ENCODE data around the gene IDH3B. TPM values are rescaled to one million over a fixed set of nuclear protein-coding genes. Genes with fewer than 3 reads are reported as not detected.
A peak's percentile ranks its signal among the peaks of the same experiment; 100 is the strongest.

Gene IDH3B
- total and polyA plus RNA-seq, 2 of the 8 experiments (the other 6 are each of a cell fraction or from before 2014, with no cell fraction given), result 110 to 167 TPM

- H3K9ac ChIP-seq (replicated peaks in 1 of 4; ENCODE audit: extremely low read depth in 1 of 4, low read depth in 3 of 4, low read length in 3 of 4), result no peak overlapping the region
- CTCF ChIA-PET (ENCODE audit: partially characterized antibody), result interaction anchor here (0.9 to 8.4 kb wide), 8 partner anchors 7 to 53 kb away, joined by 3 to 75 read pairs (median 18); no protein-coding TSS in a partner anchor
- peak overlapping the region; percentile 27 to 38 for H3K4me2 ChIP-seq (ENCODE audit: insufficient read depth in 1 of 2, low read depth in 2 of 2, low read length in 2 of 2)
- no peak for TF ChIP-seq SP2 (IDR thresholded peaks at IDR 0.05; ENCODE audit: low read length)
- TF ChIP-seq BRCA1 (IDR thresholded peaks at IDR 0.05; ENCODE audit: low read depth, low read length), result no peak
- TF ChIP-seq GTF2F1 (IDR thresholded peaks at IDR 0.05; ENCODE audit: borderline replicate concordance, low read depth, low read length), result no peak
- TF ChIP-seq EZH2 (IDR thresholded peaks at IDR 0.05; ENCODE audit: low read depth, low read length, severe bottlenecking), result no peak
- TF ChIP-seq CTCF (IDR thresholded peaks at IDR 0.05; ENCODE audit: control extremely low read depth in 1 of 3, insufficient read depth in 1 of 3, low read depth in 1 of 3, low read length in 3 of 3), result no peak
- TF ChIP-seq RFX5 (IDR thresholded peaks at IDR 0.05; ENCODE audit: borderline replicate concordance, low read depth, low read length), result no peak
- TF ChIP-seq NRF1 (IDR thresholded peaks at IDR 0.05; ENCODE audit: low read depth, low read length), result no peak
- TF ChIP-seq HDAC2 (IDR thresholded peaks at IDR 0.05; ENCODE audit: borderline replicate concordance in 1 of 2, low read depth in 2 of 2, low read length in 2 of 2), result no peak
Observed at GRCh38 chr20:2700913-2701620, 37.1 kb upstream of the IDH3B start.

More at GRCh38 chr20:2700913-2701620, 37.1 kb upstream of the IDH3B start:
- H3K27me3 ChIP-seq (replicated peaks in 1 of 4; ENCODE audit: control insufficient read depth in 3 of 4, extremely low read depth in 1 of 4, insufficient read depth in 3 of 4, low read length in 3 of 4), result peaks cover 0 to 55% (median 40%) of the 10 kb centered on the region in 4 experiments; a peak in 6 of 7 replicates
- H4K91ac ChIP-seq (replicated peaks; ENCODE audit: insufficient read length, low read length), result no peak overlapping the region
- no peak overlapping the region; the same call in 1 of the 2 replicates for H3K18ac ChIP-seq (ENCODE audit: extremely low read depth, low read length)
- no peak overlapping the region for H4K8ac ChIP-seq (ENCODE audit: extremely low read depth, insufficient read depth, low read length)
- peak overlapping the region; percentile 94 for H3K4ac ChIP-seq (replicated peaks; ENCODE audit: insufficient read length, low read depth, low read length)
- H2AK5ac ChIP-seq (ENCODE audit: low read depth, low read length), result peak overlapping the region; percentile 60; the same call in 1 of the 2 replicates
- no peaks in the 10 kb centered on the region; the same call in 1 of the 2 replicates for H3K23me2 ChIP-seq (ENCODE audit: low read depth, low read length)
- H2BK120ac ChIP-seq (replicated peaks; ENCODE audit: low read depth, low read length), result no peak overlapping the region
- FAIRE-seq (no peak), DNase-seq (ENCODE audit: low read depth in 1 of 2, low spot score in 2 of 2) (peak in 1 of 2 experiments; percentile 47)
- no peak overlapping the region for H4K5ac ChIP-seq (ENCODE audit: insufficient read length, low read depth, low read length)
- no peaks in the 10 kb centered on the region for H3K9me3 ChIP-seq (ENCODE audit: insufficient read depth in 2 of 2, low read depth in 1 of 2, low read length in 1 of 2)
- H2BK12ac ChIP-seq (ENCODE audit: low read depth, low read length), result peak overlapping the region; percentile 92
- peak overlapping the region; percentile 84 for H2BK20ac ChIP-seq (ENCODE audit: low read length)
- H3K14ac ChIP-seq (ENCODE audit: insufficient read length), result no peak overlapping the region
- H3K23ac ChIP-seq (ENCODE audit: insufficient read length), result no peak overlapping the region
- no peak overlapping the region for H3K56ac ChIP-seq (replicated peaks; ENCODE audit: insufficient read length, low read depth, low read length)
- no peaks in the 10 kb centered on the region for H3K79me2 ChIP-seq (ENCODE audit: control insufficient read depth in 1 of 2, insufficient read depth in 2 of 2, low read length in 2 of 2)
- H2BK5ac ChIP-seq (ENCODE audit: low read depth, low read length), result peak overlapping the region; percentile 44; the same call in 1 of the 2 replicates
- 0 out of 8 replicates have a peak overlapping the region, but pooled peaks of 1 of the 4 experiments have one; percentile 12 for H3K4me3 ChIP-seq (ENCODE audit: extremely low read depth in 1 of 4, insufficient read depth in 2 of 4, low read depth in 3 of 4, low read length in 4 of 4)
- H3K79me1 ChIP-seq (ENCODE audit: low read depth, low read length), result no peaks in the 10 kb centered on the region
- no peaks in the 10 kb centered on the region for H3K36me3 ChIP-seq (ENCODE audit: control insufficient read depth in 2 of 4, insufficient read depth in 4 of 4, low read length in 3 of 4)
- H3K4me1 ChIP-seq (replicated peaks in 1 of 4; ENCODE audit: control insufficient read depth in 3 of 4, insufficient read depth in 4 of 4, low read length in 3 of 4), result peaks cover 0 to 36% (median 23%) of the 10 kb centered on the region in 4 experiments; a peak in 6 of 7 replicates
- POLR2A ChIA-PET (ENCODE audit: partially characterized antibody), result interaction anchor here (0.9 to 2.3 kb wide), 6 partner anchors 7 to 51 kb away, joined by 3 to 9 read pairs (median 4); partner anchors contain the start of gene NOP56
- peaks cover 0 to 2% of the 10 kb centered on the region in 2 experiments for H4K20me1 ChIP-seq (replicated peaks in 1 of 2; ENCODE audit: control insufficient read depth in 1 of 2, insufficient read depth in 2 of 2, low read length in 2 of 2)
- no peak overlapping the region for H2AFZ ChIP-seq (ENCODE audit: low read length)
- H3K27ac ChIP-seq (ENCODE audit: low read depth, low read length), result no peak overlapping the region
- peak overlapping the region; percentile 5 for H2BK15ac ChIP-seq (ENCODE audit: low read length)
- 73% methylated on average over 9 of the region's 9 CpGs; no CpG with 5 or more reads in 1 of the 2 experiments for WGBS, 2 experiments (ENCODE audit: extremely low coverage in 1 of 2, insufficient coverage in 1 of 2, insufficient read length in 1 of 2, insufficient replicate concordance in 2 of 2, low coverage in 1 of 2, low lambda C conversion rate in 2 of 2, missing lambda C conversion rate in 1 of 2)

Data from H1 (cell line).